ENCODE data around the gene CDH20.

CDH20 gene

GRCh38 chr18:61542596-61542995 is 209.4 kb downstream of the CDH20 start:
- DNase-seq, result no peak

- no peak for DNase-seq
Observed at GRCh38 chr18:61543518-61543917, 210.3 kb downstream of the CDH20 start.

- DNase-seq, result no peak
Observed at GRCh38 chr18:61544178-61544577, 210.9 kb downstream of the CDH20 start.

- DNase-seq, result no peak
Observed at GRCh38 chr18:61545281-61546245, 212.3 kb downstream of the CDH20 start.

- no peak for DNase-seq
Observed at GRCh38 chr18:61546590-61546989, 213.4 kb downstream of the CDH20 start.

- DNase-seq, result no peak
Observed at GRCh38 chr18:61549416-61549815, 216.2 kb downstream of the CDH20 start.

- DNase-seq, result no peak
Observed at GRCh38 chr18:61549889-61550288, 216.7 kb downstream of the CDH20 start.

- DNase-seq, result no peak
Observed at GRCh38 chr18:61551586-61551985, 218.4 kb downstream of the CDH20 start.

GRCh38 chr18:61553045-61553659 is 219.9 kb downstream of the CDH20 start:
- no peak for DNase-seq

GRCh38 chr18:61554117-61554776 is 221.0 kb downstream of the CDH20 start:
- DNase-seq, result no peak

- DNase-seq, result no peak
Observed at GRCh38 chr18:61554946-61555361, 221.7 kb downstream of the CDH20 start.

- DNase-seq, result no peak
Observed at GRCh38 chr18:61556316-61556715, 223.1 kb downstream of the CDH20 start.

GRCh38 chr18:61556862-61557261 is 223.6 kb downstream of the CDH20 start:
- DNase-seq, result no peak

- DNase-seq, result no peak
Observed at GRCh38 chr18:61569176-61569892, 236.1 kb downstream of the CDH20 start.

- DNase-seq, result no peak
Observed at GRCh38 chr18:61570070-61570469, 236.8 kb downstream of the CDH20 start.

GRCh38 chr18:61572084-61572655 is 238.9 kb downstream of the CDH20 start:
- no peak for DNase-seq

GRCh38 chr18:61572871-61573270 is 239.6 kb downstream of the CDH20 start:
- no peak for DNase-seq

- DNase-seq, result no peak
Observed at GRCh38 chr18:61574665-61575064, 241.4 kb downstream of the CDH20 start.

- DNase-seq, result no peak
Observed at GRCh38 chr18:61575419-61575818, 242.2 kb downstream of the CDH20 start.

GRCh38 chr18:61578846-61579245 is 245.6 kb downstream of the CDH20 start:
- no peak for DNase-seq

- no peak for DNase-seq
Observed at GRCh38 chr18:61579581-61579980, 246.4 kb downstream of the CDH20 start.

- DNase-seq, result no peak
Observed at GRCh38 chr18:61580046-61580445, 246.8 kb downstream of the CDH20 start.
